GM18502 (cell line): ENCODE results near the gene RPL36A.

ENCODE experiments used
- ATAC-seq: cut with Tn5 transposase; IDR thresholded peaks from one replicate; pipeline ENCODE4 v1.9.1; 2021; ENCODE audit warnings: mild to moderate bottlenecking; ENCODE audit not compliant: unreplicated experiment, poor library complexity

The RPL36A gene

DNA sequence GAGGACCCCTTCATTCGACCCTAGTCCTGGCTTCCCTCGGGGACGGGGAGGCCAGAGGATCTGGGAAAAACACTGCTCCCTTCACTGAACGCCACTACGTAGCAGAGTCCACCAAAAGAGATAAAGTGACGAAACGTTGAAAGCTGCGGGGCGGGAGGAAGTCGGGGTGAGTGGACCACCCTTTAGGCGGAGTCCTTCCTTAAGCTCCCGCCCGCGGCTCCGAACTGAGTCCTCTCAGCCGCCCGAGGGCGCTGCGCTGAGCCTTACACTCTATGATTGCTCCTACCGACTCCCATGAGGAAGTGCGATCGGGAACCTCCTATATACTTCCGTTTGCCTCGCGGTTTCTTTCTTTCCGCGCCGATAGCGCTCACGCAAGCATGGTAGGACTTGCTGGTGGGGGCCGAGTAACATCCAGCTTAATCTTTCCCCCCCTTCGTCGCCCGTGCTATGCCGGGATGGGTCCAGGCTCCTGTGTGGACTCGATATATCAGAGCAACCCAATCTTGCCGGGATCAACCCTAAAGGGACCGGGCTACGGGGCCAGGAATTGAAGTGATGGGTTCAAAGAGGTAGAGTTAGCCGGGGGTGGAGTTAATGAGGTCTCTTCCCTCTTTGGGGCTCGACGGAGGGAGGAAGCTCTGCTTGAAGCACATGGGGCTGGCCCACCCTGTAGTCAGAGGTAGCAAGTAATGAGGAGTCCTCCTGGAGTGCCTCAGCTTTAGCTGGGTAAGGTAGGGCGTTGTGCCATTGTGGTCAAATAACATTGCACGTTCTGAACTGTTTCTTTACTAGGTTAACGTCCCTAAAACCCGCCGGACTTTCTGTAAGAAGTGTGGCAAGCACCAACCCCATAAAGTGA is at the start of gene RPL36A:
RPL36A (plus strand) TSS at position 348 of the 862 bp plus-strand sequence; CDS start at position 381, 33 bp downstream.
- ATAC-seq: peak; percentile 80

DNA sequence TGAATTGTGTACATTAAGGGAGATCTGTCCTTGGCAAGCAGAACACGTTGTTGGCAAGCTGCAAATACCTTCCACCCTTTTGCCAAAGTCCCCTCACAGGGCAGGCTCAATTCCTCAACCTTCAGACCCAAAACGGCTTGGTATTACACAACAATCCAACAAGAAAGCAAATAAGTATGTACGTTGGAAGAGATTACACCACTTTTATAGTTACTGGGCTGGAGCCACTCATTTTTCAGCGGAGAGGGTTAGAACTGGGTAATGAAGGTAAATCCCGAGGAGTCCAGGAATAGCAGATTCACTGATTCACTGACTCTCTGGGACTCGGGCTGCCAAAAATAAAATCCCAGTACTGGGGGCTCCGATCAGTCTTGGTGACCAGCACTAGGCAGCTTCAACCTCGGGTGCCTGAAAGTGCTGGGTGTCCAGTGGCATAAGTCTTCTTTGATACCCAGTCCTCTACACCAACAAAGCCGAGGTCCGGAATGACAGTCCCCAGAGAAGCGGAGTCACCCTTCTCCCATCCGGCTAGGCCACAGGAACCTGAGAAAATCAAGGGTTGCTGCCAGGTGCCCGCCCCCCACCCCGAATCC is 42.9 kb upstream of the RPL36A start:
- ATAC-seq: no peak

DNA sequence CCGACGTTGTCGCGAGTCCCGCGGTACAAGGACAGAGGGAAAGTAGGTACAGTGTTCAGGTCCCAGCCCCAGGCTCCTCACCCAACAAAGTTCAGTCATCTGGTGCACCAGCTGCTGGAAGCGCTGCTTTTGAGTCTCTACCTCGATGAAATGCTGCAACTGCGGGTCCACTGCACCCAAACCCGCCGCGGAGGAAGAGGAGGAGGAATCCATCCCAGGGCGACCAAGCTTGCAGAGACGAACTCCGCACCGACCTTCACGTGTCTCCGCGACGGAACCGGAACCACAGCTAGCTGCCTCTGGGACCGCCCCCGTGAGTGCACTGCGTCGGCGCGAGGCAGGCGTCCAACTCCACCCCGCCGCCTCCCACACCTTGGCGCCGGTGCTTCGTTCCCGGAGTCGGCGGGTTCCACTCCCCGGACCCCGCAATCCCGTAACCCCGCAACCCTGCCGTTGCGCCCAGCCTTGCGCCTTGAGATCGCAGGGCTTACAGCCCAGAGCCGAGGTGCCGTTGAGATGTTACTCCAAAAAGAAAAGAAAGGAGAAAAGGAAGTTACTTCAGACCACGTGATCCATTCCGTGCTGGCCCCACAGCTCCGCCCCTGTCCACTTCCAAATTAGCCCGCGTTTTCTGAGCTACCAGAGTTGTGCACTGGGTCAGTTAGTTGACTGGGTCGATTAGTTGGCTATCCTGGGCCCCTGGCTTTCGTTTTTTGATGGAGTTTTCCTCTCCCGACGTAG is 42.2 kb upstream of the RPL36A start, which contains the start of gene TIMM8A:
TIMM8A (minus strand) TSS at position 291 of the 741 bp plus-strand sequence; CDS start at position 213, 78 bp downstream.
- peak; percentile 98 for ATAC-seq

DNA sequence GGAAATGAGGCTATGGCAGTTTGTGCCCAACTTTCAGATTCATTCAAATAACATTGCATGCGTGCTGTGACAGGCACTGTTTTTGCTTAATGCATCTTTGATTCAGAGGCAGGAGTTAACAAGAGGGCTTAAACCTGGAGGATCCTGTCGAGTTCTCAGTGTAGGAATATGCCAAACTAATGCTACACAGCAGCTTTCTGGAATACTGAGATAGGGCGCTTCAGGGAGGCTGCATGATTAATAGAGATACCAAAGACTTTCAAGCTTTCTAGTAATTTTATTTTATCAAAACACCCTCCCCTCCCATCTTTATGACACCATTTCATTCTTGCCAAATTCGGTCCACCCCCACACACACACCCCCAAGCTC is 41.6 kb upstream of the RPL36A start:
- ATAC-seq: no peak

DNA sequence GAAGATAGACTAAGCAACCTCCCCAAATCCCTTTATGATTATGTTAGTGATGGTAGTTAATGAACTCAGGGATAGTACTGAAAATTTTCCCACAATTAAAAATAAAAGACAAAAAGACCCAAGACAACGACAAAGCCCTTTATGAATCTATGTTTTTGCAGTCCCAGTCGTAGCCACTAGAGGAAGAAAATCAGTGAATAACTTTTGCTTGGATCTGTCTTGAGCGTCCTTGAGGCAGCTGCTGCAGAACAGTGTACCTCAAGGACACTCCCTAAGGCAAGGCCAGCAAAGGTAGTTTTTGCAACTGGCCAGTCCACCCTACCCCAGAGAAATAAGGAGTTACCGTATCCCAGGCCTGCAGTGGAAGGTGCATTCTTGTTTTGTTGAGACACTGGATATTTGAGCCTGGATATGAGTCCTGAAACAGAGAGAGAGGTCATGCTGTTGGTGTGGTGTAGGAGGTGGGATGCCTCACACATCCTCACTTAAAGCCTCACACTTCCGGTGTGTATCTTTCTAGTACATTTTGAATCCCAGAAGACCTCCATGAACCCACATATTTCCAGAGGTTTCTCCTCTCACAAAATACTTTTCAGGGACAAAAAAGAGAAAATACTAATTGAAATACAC is 33.5 kb upstream of the RPL36A start:
- peak; percentile 65 for ATAC-seq

DNA sequence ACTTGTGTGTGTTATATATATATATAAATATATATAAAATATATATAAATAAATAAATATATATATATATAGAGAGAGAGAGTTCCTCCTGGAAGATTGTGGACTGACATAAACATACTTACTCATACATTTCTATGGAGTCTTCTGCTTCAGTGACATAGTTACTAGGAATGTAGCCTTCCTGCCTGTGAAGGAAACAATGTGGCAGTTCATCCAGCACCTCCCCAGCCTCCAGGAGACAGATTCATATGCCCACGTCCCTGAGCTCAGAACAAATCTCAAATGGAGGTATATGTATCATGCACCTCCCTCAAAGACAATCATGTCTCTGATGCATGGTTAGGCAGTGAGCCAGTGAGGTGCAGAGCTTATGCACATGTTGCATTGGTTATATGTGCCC is 30.8 kb upstream of the RPL36A start:
- ATAC-seq: no peak

DNA sequence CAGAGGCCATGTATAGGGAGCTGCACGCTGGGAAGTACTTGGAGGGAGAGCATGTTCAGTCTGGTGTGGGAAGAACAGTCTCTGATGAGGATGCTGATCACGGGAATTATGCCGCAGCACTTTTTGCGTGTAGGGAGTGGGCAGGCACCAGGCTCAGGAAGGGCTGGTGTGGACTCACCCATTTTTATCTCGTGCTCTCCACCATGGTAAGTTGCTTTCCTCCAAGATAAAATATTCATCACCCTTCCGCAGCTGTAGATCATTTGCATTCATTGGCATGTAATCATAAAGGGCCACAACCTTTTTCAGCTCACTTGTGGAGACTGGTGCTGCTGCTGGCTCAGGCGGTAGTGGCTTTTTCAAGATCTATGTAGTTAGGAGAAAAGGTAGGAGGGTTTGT is 30.4 kb upstream of the RPL36A start:
- ATAC-seq: no peak

DNA sequence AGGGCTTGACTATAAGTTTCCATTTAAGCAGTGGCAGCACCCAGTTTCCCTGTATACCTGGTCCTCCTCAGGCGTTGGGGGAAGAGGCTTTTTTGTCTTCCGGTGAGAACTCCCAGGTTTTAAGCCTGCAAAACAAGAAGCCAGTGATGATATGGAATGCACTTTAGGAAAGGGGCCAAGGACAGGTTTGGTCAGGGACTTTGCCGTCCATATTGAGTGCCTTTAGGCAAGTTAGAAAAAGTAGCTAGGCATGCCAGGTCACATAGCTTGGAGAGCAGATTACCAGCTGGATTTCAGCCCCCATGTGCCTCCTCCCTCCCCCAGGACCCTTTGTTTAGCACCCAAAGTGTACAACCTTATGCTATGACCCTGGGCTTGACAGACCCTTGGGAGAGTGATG is 28.7 kb upstream of the RPL36A start:
- ATAC-seq: no peak

DNA sequence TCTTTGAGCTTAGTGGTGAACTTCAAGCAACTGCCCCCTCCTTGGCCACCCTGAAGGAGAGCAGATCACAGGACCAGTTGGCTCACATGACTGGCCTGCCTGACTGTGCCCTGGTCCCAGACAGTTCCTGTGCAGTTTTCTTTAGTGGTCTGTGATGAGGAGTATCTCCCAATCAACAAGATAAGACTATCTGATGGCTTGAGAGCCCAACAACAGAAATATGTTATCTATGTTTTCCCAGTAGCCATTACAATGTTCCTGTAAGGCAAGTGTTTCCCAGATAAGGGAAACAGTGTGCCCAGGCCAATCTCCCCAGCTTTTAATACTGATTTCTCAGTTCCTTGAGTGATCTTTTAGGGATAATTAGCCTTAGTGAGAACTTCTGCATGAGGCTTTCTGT is 28.1 kb upstream of the RPL36A start:
- ATAC-seq: no peak

DNA sequence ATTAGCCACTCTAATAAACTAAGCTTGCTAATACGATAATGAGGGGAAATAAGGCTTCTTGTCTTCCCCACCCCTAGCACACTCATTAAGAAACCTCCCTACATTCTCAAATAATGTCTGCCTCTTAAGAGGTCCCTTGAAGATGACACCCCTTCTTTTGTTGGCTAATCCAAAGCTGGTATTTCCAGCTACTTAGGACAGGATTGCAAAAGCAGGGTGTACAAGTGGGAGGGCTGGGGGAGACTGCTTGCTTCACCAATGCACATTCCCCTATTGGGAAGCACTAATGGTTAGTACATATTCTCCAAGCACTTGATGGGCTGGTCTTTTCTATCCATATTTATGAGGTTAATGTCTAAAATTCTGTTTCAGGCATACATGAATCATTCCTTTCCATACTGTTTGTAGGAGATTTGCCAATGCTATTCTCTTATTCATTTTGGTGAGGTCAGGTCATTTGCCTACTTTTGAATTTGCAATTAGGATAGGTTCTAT is 25.5 kb upstream of the RPL36A start:
- no peak for ATAC-seq

DNA sequence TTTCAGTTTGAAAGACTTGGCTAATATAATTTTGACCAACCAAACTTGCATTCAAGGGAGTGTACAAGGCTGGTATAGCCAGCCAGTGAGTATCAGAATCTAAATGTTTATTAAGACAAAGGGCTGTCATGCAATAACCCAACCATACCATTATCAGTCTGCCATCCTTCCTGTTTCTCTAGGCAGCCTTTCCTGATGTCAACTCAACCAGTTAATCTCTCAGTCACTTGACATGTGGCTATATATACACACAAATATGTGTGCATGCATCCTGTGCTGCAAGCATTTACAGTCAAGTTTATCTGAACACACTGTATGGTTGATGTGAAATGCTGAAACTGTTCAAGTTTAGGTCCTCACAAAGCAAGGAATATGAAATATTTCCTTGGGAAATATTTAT is 22.0 kb upstream of the RPL36A start:
- ATAC-seq: no peak

DNA sequence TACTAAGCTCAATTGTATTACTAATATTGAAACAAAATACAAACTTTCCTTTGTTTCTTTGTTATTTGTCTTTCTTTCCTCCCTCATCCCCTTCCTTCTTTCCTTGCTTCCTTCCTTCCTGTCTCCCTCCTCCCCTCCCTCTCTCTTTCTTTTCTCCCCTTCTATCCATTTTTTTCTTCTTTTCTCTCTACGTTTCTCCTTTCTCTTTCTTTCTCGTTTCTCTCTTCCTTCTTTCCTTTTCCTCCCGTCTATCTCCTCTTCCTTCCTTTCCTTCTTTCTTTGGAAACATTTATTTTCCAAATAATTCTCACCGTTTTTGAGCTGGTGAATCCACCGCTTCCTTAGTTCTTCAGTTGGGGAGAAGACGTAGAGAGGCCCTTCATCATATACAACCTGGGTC is 21.1 kb upstream of the RPL36A start:
- ATAC-seq: no peak

DNA sequence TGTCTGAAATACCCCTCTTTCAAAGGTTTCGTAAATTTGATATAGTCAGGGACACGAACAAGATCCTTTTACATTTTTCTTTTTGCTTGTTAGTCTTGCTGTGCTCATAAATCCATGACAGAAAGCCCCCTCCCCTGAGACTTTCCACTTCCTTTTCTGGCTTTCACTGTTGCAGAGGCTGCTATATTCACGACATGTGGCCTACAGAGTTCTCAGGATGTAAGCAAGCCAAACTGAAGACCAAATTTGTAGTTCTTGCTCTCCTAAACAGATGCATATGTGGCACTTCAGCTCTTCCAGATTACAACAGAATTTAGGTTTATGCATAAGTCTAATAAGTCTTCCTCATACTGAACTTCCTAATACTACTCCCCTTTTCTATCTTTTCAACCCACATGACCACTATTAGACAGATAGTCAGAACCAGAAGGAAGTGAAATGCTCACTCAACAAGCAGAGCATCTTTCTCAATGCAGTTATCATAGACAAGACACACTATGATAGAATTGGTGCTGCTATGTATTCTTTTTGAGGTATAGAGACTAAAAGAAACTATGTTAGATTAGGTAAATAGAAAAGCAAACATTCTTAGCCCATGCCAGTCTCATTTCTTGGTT is 19.8 kb upstream of the RPL36A start:
- peak; percentile 81 for ATAC-seq

DNA sequence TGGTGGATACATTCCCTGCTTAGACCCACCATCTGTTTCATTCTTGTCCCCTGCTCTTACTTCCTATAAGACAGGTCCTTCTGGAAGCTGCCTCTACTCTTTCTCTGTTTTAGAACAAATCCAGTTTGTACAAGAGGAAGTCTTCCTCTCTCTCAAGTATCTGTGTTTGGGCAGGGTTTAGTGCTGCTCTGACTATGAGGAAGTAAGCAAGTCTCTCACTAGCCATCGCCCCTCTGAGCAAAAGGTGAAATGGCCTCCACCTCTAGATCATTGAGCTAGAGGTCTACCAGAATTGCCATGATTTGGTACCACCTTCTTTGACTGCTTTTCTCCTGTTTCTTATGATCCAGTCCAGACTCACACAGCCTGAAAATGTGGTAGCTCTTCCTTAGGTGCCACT is 13.3 kb upstream of the RPL36A start:
- ATAC-seq: no peak

DNA sequence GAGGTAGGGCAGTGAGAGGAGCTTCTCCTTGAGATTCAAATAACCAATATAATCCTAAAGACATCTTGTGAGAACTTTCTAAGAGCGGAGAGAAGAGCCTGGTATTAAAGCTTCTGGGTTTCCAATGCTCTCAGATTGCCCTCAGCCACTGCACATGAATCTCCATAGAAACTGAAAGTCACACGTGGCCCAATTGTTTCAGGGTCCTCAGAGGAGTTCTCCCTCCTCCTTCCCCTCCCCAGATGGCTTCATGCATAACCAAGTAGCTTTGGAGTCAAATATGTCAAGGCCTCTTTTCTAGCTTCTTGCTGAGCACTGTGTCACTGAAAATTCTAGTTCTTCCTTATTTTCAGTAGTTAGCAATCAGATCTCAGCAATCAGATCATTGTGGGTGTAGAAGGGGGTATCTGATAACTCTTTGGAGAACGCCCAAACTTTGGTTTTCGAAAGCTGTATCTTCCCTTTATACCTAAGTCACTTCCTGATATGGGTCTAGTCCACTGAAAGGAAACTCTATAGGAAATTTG is 7.1 kb upstream of the RPL36A start:
- ATAC-seq: peak; percentile 74

DNA sequence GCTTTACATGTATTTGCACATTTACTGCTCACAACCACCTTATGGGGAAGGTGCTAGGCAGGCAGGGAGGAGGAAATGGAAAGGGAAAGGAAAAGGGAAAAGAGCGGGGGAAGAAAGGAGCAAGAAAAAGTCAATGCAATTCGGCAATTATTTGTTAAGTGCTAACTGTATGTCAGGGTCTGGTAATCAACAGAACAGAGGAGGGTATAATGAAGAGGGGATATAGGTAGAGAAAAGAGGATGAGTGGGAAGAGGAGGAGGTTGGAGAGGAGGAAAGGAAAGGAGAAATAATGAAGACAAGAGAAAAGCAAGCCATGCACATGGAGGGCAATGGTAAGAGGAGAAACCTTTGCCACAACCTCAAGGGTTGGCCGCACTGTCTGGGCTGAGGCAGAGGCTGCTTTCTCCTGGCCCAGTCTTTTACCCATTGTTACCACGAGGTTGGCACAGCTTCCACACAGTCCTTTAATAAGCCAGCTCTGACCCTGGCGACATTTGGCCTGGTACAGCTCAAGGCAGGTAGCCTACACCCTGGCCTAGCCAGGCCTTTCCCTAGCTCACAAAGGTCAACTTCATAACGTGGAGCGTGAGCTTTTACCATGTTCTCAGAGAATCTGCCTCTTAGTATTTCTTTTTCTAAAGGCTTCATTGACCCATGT is 5.7 kb upstream of the RPL36A start:
- no peak for ATAC-seq

DNA sequence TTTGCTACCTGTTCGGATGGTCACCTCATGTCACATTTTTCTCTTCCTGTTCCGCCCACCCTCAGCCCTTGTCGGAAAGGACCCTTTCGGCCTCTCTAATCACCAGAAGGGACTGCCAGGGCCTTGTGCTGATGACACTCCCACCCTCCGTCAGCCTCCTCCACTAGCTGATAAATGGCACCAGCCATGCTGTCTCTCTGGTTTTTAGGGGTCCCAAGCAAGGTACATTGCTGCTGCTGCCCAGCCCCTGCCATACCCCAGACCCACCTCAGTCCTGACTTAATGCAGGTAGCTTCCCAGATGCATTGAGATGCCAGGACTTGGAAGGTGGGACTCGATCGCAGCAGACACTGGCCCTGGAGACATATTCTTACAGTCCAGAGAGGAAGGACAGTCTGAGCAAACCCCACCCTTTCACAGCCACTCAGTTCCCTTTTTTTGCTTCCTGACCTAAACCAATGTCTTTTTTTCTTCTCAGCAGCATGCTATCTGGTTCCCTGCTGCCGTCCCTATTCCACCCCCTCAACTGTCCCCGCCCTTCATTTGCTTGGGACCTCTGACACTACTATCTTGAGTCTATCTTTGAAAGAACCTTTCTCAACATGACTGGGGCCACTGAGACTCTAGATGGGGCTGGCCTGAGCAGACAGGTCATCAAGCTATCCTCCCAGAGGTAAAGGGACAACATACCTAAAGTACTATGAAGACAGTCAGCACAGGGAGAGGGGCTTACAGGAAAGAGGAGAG is 4.8 kb upstream of the RPL36A start, which contains the start of gene BTK:
BTK (minus strand) TSS at position 397 of the 747 bp plus-strand sequence. CDS start 10,907 bp downstream, outside the sequence.
- ATAC-seq: peak; percentile 69

DNA sequence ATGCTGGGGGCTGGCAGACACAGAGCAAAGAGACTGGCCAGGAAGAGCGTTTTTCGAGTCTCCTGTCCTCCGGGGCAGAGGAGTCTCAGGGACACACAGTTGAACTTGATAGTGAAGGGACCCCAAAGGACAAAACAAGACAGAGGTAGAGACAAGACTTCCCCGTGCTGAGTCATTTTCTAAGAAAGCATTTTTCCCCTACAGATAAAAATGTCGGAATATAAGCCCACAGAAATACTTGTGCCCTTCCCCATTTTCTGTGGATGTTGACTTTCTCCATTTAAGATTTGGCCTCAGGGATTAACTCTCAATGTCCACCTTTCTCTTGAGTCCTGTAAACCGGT is 4.3 kb upstream of the RPL36A start:
- no peak for ATAC-seq

DNA sequence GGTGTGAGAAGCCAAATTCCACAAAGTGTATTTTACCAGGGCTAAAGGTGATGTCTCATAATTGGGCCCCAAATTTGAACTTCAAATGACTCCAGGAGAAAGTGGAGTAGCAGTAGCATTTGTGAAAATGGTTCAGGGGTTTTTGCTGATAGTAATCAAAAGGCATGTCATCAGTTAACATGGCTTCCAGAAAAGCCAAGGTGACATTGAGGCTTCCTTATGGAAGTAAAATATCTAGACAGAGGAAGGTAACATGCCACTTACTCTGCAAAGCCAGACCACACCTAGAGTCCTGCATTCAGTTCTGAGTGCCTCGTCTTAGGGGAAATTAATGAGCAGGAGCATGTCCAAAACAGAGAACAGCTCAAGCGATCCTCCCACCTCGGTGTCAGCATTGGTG is 2.2 kb upstream of the RPL36A start:
- ATAC-seq: no peak
